ENCODE data around the gene ZNF692.
"Not testable (repeated sequence)": the region's sequence is repeated elsewhere in the genome, so short reads cannot be mapped to it uniquely, and the experiment has no call there.

The ZNF692 gene

DNA sequence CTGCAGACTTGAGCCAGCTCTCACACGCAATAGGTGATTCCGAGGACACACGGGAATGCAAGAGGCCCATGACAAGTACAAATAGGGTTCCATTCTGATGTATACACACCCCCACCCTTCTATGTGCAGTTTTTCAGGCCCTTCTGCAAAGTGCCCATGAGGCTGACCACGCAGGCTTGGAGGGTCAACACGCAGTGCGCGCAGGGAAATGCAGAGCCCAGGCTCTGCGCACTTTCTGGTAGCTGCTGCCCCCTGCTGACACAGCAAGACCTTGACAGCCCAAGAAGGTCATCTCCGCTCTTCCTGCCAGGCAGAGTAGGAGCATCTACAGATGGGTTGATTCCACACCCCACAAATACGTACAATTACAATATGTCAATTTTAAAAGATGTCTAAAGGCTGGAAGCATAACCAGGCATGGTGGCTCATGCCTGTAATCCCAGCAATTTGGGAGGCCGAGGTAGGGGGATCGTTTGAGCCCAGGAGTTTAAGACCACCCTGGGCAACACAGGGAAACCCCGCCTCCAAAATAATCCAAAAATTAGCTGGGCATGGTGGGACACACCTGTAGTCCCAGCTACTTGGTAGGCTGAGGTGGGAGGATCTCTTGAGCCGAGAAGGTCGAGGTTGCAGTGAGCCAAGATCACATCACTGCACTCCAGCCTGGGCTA is 51.7 kb downstream of the ZNF692 start:
- DNase-seq: peak; percentile 75

DNA sequence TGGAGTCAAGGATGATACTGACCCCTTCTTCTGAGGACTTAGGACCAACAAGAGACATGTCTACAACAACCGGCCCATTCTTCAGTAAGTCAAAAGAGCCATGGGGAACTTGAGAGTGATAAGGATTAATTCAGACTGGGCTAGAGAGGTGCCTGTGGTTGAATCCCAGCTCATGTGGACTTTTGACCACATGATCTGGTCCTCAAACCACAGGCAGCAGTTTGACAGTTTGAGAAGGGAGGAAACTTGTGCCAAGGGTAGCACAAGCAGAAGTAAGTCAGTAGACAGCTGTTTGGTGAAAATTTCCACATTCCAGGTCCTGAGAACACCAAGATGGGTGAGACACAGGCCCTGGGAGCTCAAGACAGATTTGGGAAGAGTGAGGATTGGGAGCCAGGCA is 53.0 kb downstream of the ZNF692 start:
- no peak for DNase-seq

DNA sequence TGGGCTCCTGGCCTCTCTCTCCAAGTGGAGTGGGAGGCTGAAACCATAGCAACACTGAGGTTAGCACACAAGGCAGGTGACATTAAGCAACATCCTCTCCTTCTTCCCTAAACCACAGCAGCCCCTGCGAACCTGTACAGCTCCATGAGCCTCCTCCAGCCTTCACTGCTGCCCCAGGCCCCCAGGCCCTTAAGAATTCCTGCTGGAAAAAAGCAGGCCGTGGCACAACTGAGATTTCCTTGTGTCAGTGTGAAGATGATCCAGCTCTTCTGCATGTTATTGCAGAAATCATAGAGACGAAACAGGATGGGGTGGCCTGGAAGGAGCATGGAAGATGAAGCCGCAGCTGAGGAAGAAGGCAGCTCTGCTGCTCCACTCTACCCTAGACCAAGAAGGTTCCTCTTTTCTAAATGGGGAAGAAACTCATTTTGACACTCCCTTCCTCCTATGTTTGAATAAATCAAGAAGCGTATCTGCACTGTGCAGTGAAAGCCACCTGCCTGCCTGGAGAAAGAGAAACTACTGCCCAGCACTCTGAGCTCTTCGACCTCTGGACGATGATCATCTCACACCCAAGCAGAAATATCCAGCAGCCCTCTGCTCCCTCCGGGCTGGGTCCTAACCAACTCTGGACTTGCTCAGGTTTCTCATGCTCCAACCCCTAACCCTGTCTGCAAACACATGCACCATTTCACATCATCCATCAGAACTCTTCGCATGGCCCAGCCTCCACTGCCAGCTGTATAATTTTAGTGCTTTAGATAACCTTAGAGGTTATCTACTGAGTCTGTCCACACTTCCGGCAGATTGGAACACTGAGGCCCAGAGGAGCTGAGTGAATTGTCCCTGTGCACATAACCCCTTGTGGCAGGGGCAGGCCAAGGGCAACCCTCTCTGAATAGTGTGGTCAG is 53.9 kb downstream of the ZNF692 start:
- DNase-seq: no peak

DNA sequence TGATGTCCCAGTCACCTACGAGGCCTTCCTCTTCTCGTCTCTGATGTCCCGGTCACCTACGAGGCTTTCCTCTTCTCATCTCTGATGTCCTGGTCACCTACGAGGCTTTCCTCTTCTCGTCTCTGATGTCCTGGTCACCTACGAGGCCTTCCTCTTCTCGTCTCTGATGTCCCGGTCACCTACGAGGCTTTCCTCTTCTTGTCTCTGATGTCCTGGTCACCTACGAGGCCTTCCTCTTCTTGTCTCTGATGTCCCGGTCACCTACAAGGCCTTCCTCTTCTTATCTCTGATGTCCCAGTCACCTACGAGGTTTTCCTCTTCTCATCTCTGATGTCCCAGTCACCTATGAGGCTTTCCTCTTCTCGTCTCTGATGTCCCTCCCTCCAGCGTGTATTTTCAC is 55.4 kb downstream of the ZNF692 start:
- DNase-seq: not testable (repeated sequence)

DNA sequence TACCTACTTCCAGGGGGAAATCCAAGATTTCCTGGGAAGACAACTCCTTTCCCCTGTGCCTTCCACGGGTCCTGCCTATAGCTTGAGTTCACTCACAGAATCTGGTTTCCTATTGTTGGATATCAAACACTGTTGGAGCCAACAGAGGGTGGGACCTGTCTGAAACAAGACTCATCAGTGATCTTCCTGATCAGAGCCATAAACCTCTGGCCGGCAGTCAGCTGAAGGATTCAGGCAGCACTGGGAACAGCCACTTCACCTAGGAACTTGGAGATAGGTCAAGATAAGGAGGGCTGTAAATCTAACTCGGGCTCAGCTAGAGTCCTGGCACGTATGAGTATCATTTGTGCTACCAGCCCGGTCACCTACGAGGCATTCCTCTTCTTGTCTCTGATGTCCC is 56.4 kb downstream of the ZNF692 start:
- DNase-seq: no peak

DNA sequence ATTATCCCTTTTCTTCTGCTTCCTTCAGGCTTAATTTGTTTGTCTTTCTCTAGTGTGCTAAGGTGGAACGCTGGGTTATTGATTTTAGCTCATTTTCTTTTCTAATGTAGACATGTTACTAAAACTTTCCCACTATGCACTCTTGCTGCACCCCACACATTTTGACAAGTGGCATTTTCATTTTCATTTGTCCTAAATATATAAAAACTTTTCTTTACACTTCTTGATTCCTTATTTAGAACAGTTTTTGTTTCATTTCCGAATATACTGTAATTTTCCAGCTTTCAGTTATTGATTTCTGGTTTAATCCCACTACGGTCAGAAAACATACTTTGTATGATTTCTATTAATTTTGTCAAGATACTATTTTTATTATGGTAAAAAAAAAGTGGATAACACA is 58.4 kb downstream of the ZNF692 start:
- no peak for DNase-seq
